ENCODE measurements around the gene EVPL. TPM values are rescaled to one million over a fixed set of nuclear protein-coding genes. Genes with fewer than 3 reads are reported as not detected.

The EVPL gene
- total RNA-seq, 1 donor from 2014 or later, result not detected

- no peak overlapping the region for H3K9ac ChIP-seq (ENCODE audit: low read length)
- H3K27me3 ChIP-seq (ENCODE audit: insufficient read depth, low read length), result no peaks in the 10 kb centered on the region
- no peaks in the 10 kb centered on the region for H3K79me2 ChIP-seq (ENCODE audit: insufficient read depth, low read length)
- no peak overlapping the region for H3K27ac ChIP-seq (ENCODE audit: low read depth, low read length)
- H3K4me3 Mint-ChIP-seq (ENCODE audit: unreplicated experiment), result no peak overlapping the region
- peaks cover 4% of the 10 kb centered on the region for H3K9me3 Mint-ChIP-seq (ENCODE audit: unreplicated experiment)
- no peaks in the 10 kb centered on the region for H4K20me1 ChIP-seq (ENCODE audit: insufficient read depth, low read length)
- no peak for TF ChIP-seq CTCF (IDR thresholded peaks at IDR 0.05; ENCODE audit: insufficient read depth, low read depth, low read length)
- FAIRE-seq (no peak), DNase-seq (ENCODE audit: low read depth) (no peak)
- H3K36me3 Mint-ChIP-seq (ENCODE audit: low read depth, unreplicated experiment), result peaks cover 7% of the 10 kb centered on the region
- peaks cover 20% of the 10 kb centered on the region for H3K27me3 Mint-ChIP-seq (ENCODE audit: low read depth, unreplicated experiment)
- H3K4me3 ChIP-seq (ENCODE audit: insufficient read depth, low read depth, low read length), result no peak overlapping the region
- H3K36me3 ChIP-seq (ENCODE audit: insufficient read depth, low read length), result no peaks in the 10 kb centered on the region
- H3K4me1 ChIP-seq (ENCODE audit: insufficient read depth, low read length), result peaks cover 4% of the 10 kb centered on the region
- no peaks in the 10 kb centered on the region for H3K9me3 ChIP-seq (ENCODE audit: insufficient read depth, low read depth, low read length)
- no peak overlapping the region for H2AFZ ChIP-seq (ENCODE audit: low read depth, low read length)
- no peak overlapping the region for H3K4me2 ChIP-seq (ENCODE audit: low read length)
- no peak overlapping the region for H3K27ac Mint-ChIP-seq (ENCODE audit: unreplicated experiment)
- H3K4me1 Mint-ChIP-seq (ENCODE audit: low read depth, unreplicated experiment), result peaks cover 12% of the 10 kb centered on the region
Measured at GRCh38 chr17:76008630-76009425, 18.3 kb downstream of the EVPL start.

- Histone ChIP-seq H3K4me1 (ENCODE audit: insufficient read depth, low read length) (no peaks in the 10 kb centered on the region), H3K9ac (ENCODE audit: low read length) (no peak overlapping the region), H3K27ac (ENCODE audit: low read depth, low read length) (no peak overlapping the region), H3K79me2 (ENCODE audit: insufficient read depth, low read length) (no peaks in the 10 kb centered on the region), H3K27me3 (ENCODE audit: insufficient read depth, low read length) (no peaks in the 10 kb centered on the region), H3K4me3 (ENCODE audit: insufficient read depth, low read depth, low read length) (no peak overlapping the region), H3K9me3 (ENCODE audit: insufficient read depth, low read depth, low read length) (no peaks in the 10 kb centered on the region), H3K4me2 (ENCODE audit: low read length) (no peak overlapping the region), H2AFZ (ENCODE audit: low read depth, low read length) (no peak overlapping the region), H3K36me3 (ENCODE audit: insufficient read depth, low read length) (no peaks in the 10 kb centered on the region), H4K20me1 (ENCODE audit: insufficient read depth, low read length) (no peaks in the 10 kb centered on the region)
- Mint-ChIP-seq H3K27ac (ENCODE audit: unreplicated experiment) (no peak overlapping the region), H3K4me3 (ENCODE audit: unreplicated experiment) (no peak overlapping the region), H3K36me3 (ENCODE audit: low read depth, unreplicated experiment) (peaks cover 7% of the 10 kb centered on the region), H3K27me3 (ENCODE audit: low read depth, unreplicated experiment) (peaks cover 16% of the 10 kb centered on the region), H3K4me1 (ENCODE audit: low read depth, unreplicated experiment) (peaks cover 8% of the 10 kb centered on the region), H3K9me3 (ENCODE audit: unreplicated experiment) (peaks cover 4% of the 10 kb centered on the region)
- no peak for FAIRE-seq
- TF ChIP-seq EZH2 (IDR thresholded peaks at IDR 0.05; ENCODE audit: insufficient read depth, low read length) (no peak), CTCF (IDR thresholded peaks at IDR 0.05; ENCODE audit: insufficient read depth, low read depth, low read length) (no peak)
- DNase-seq (ENCODE audit: low read depth), result no peak
Measured at GRCh38 chr17:76008208-76008607, 18.9 kb downstream of the EVPL start.

- Histone ChIP-seq H3K9me3 (ENCODE audit: insufficient read depth, low read depth, low read length) (no peaks in the 10 kb centered on the region), H4K20me1 (ENCODE audit: insufficient read depth, low read length) (no peaks in the 10 kb centered on the region), H3K4me1 (ENCODE audit: insufficient read depth, low read length) (no peaks in the 10 kb centered on the region), H2AFZ (ENCODE audit: low read depth, low read length) (no peak overlapping the region), H3K4me2 (ENCODE audit: low read length) (no peak overlapping the region), H3K27ac (ENCODE audit: low read depth, low read length) (no peak overlapping the region), H3K4me3 (ENCODE audit: insufficient read depth, low read depth, low read length) (no peak overlapping the region), H3K36me3 (ENCODE audit: insufficient read depth, low read length) (no peaks in the 10 kb centered on the region), H3K79me2 (ENCODE audit: insufficient read depth, low read length) (no peaks in the 10 kb centered on the region), H3K9ac (ENCODE audit: low read length) (no peak overlapping the region), H3K27me3 (ENCODE audit: insufficient read depth, low read length) (no peaks in the 10 kb centered on the region)
- no peak overlapping the region for H3K27ac Mint-ChIP-seq (ENCODE audit: unreplicated experiment)
- no peak for DNase-seq (ENCODE audit: low read depth)
- H3K4me3 Mint-ChIP-seq (ENCODE audit: unreplicated experiment), result no peak overlapping the region
- no peak for TF ChIP-seq EZH2 (IDR thresholded peaks at IDR 0.05; ENCODE audit: insufficient read depth, low read length)
- no peak for TF ChIP-seq CTCF (IDR thresholded peaks at IDR 0.05; ENCODE audit: insufficient read depth, low read depth, low read length)
- peaks cover 7% of the 10 kb centered on the region for H3K36me3 Mint-ChIP-seq (ENCODE audit: low read depth, unreplicated experiment)
- H3K9me3 Mint-ChIP-seq (ENCODE audit: unreplicated experiment), result peaks cover 4% of the 10 kb centered on the region
- FAIRE-seq, result no peak
- H3K4me1 Mint-ChIP-seq (ENCODE audit: low read depth, unreplicated experiment), result peaks cover 8% of the 10 kb centered on the region
- peaks cover 16% of the 10 kb centered on the region for H3K27me3 Mint-ChIP-seq (ENCODE audit: low read depth, unreplicated experiment)
Measured at GRCh38 chr17:76007850-76008165, 19.3 kb downstream of the EVPL start.

Data from astrocyte (in vitro differentiated cells and primary cell).